ENCODE data around the gene RYK.

RYK gene

DNA sequence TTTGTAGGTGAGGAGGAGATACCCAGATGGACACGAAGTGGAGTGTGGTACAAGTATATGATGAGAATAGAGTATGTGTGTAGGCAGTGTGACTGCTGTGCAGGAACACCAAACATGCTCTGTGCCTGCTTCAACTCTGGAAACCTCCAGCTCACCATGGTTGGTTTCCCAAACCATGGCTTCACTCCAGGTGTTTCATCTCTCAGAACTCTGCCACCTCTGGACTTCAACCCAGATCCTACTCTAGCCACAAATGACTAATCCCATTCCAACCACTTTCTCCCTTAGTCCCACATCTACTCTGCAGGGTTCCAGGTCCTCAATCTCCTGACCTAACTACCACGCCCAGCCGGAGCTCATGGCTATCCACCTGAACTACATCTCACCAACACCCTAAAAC, 102.1 kb downstream of the RYK start:
- DNase-seq = no peak

DNA sequence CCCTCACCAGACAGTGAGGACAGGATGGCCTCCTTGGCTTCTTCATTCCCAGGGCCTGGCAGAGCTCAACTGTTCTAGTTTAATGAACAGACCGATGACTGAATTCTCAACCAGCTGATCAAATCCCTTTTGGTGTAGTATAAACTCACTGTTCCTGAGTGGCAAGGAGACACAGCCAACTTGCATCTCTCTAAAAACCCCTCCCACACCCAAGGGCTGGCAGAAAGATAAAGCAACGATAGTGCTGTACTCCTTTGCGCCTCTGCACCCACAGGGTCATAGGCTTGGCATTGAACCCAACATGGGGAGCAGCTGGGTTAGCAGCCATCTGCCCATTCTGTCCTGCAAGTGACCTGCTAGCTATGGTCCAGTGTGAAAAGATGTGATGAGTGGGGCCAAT, 103.2 kb downstream of the RYK start:
- DNase-seq = no peak

DNA sequence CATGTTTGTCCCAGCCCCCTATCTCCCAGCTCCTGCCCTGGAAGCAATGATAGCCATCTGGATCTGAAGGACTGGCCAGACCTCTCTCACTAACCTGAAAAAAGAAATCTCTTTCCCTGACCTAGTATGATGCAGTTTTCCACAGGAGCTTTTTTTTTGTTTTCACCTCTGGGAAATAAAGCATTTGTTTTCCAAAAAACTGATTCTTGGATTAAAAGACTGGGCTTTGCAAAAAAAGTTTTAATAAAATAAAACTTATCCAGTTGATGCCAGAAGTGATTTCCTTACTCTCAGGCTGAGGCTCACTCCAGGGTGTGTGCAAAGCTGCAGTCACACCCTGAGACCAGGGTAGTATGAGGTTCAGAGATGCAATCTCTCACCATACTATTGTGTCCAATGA, 104.0 kb downstream of the RYK start:
- no peak for DNase-seq

DNA sequence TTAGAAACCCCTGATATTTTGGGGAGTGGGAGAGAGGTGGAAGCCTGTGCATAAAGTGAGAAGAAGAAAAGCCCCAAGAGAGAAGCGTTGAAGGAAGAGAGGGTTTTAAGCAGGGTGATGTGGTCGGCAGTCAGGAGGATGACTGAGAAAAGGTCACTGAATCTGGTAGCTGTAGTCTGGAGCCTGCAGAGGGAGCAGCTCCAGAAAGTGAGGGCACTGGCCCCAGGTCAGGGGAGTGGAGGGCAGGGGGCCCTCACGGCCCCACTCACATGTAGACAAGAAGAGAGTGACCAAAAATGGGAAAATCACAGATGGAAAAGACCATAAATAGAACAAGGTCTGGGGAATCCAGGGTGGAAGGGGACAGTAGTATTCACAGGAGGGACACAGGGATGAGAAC, 105.5 kb downstream of the RYK start:
- DNase-seq = no peak

DNA sequence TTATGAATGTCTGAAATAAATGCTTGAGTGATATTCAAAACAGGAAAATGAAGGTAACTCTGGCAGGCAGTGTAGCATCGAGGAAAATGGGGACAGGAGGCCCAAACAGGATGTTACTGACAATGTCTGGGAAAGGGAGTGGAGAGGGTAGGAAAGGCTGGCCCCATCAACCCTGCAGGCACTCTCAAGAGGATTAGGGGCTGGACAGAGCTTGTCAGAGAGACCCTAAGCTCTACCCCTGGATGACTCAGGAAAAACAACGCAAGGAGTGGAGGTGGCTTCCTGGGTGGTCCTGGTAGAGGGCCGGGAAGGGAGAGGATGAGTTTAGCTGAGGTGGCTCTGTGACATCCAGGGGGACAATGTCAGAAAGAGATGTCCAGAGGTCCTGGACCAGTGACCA, 106.0 kb downstream of the RYK start:
- no peak for DNase-seq

DNA sequence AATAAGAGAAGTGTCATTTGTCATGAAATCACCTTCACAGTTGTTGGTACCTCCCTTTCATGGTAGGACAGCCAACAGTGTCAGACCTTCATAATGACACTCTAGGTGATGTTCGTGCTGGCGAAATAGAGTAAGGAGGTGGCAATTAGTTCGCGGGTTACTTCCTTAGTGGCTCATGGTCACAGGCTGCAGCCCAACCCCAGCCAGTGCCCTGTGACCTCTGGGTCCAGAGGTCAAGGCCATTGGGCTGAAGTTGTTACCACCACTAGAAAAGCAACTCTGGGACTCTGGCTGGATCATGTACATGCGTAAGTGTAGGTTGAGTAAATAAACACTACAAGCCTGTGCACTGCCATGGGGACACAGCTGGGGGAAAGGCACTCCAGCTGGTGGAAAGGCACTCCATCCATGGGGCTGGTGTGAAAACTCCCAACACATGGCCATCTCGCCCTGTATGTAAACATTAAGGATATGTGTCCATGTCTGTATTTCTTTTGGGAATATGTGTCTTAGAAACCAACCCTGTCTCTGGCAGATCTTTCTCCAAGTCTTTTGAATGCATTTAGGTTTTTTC, 106.7 kb downstream of the RYK start:
- no peak for DNase-seq

DNA sequence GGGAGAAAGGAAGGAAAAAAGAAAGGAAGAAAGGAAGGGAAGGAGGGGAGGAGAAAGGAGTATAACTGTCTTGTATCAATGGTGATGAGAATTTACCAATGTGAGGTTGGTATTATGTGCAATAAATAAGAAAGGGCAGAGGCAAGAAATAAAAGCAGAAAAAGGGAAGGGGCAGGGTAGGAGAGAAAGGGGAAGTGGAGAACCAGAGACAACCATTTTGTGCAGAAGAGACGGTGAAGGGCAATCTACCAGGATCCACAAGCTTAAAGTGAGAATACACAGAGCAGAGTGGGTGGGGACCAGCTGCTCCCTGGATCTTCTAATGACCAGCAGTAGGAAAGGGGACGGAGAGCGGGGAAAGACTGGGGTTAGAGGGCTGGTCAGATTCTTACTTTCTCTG, 114.1 kb downstream of the RYK start:
- peak in 2 of 4 experiments; percentile 11 to 26 for DNase-seq

DNA sequence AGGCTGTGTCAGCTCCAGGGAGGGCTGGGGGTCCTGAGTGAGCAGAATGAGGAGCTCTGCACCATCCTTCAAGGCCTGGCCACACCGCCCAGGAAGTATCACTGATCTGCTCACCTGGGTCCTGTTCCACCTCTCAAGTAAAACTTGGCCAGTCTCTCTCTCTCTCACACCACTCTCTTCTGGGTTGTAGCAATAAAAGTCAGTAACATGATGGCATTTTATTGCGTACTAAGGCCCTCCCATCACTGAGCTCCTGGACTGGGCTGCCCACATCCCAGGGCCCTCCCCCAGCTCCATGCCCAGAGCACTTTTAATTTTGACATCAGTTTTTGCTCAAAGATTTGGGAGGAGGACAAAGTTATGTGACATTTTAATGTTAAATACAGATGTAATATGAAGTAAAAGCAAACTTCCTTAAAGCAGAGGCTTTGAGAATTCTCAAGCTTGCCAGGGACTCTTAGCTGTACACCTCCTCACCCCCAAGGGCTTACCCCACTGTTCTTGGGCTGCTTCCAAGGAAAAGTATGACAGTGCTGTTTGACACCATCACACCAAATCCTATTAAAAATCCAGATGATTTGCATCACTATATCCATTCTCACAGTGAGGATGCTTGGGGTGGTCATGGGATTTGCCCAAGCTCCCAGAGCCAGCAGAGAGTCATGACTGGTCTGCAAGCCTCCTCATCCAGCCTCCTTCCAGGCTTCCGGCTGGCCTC, 115.8 kb downstream of the RYK start:
- DNase-seq = no peak

DNA sequence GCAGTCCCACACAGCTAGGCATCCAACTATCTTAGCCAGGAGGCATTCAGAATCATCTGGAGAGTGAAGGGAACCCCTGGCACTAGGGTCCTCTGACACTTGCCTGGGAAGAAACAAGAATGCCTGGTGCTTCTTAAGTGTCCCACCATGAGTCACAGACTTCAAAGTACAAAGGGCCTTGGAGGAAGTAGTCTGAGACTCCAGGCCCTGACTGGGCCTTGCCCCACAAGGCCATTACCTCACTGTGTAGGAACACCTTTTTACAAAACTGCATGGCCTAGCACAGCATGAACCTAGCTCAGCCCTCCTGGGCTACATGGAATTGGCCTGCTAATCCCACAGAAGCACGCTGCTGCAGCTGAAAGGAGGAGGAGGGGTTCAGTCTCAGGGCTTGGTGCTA, 116.4 kb downstream of the RYK start:
- no peak for DNase-seq

DNA sequence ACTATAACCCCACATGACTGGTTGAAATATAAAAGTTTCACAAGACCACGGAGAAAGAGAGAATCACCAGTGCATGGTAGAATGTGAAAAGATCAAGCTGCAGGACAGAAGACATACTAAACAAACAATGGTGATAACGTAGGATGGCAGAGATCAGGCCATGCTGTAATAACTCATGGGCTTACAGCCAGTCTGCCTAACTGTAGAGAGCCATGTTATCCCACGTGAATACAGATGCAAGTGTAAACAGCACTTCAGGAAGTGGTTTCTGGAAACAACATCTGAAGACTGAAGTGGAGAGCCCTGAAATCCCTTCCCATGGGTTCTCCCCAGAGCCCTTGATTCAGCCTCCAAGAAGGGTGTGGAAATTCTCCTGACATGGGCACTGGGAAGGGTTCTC, 117.7 kb downstream of the RYK start:
- DNase-seq = no peak

DNA sequence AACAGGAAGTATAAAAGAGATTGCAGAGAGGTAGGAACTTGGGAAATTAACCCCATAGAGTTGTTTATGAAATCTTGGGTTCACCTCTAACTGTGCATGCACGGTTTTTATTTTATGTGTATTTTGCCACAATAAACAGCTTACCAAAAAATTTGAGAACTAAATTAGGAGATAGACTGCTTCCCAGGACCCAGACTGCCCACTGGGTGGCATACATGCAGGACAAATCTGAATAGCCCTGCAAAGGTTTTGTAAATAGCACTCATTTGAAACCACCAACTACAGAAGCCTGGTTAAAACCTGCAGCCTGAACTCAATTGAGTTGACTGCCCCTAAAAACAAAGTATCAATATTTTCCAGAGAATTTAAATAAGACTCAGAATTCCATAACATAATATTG, 124.5 kb downstream of the RYK start:
- no peak for DNase-seq

DNA sequence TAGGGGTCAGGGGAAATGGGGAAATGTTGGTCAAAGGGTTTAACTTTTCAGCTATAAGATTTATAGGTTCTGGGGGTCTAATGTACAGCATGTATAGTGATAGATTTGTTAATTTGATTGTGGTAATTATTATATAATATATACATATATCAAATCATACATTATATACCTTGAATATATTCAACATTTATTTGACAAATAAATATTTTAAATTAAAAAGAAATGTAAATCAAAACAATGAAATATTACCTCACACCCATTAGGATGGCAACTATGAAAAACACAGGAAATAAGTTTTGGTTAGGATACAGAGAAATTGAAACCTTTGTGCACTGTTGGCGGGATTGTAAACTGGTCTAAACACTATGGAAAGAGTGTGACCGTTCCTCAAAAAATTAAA, 135.9 kb downstream of the RYK start:
- DNase-seq = no peak

DNA sequence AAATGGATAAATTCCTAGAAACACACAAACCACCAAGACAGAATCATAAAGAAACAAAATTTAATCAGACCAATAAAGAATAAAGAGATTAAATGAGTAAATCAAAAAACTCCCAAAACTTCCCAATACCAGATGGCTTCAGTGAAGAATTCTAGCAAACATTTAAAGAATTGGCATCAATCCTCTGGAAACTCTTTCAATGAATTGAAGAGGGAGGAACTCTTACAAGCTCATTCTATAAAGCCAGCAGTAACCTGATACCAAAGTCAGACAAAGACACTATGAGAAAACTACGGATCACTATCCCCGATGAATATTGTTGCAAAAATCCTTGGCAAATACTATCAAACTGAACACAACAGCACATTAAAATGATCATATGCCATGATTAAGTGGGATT, 139.0 kb downstream of the RYK start:
- no peak for DNase-seq

DNA sequence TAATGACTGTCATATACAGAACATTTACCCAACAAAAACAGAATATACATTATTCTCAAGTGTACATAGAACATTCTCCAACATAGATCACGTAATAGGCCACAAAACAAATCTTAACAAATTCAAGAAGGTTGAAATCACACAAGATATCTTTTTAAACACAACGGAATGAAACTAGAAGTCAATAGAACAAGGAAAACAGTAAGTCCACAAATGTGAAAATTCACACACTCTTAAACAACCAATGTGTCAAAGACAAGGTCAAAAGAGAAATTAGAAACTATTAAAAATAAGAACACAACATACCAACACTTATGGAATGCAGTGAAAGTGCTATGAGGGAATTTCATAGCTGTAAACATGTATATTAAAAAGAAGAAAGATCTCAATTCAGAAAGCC, 139.7 kb downstream of the RYK start:
- DNase-seq = no peak
